GM19023 (cell line): ENCODE measurements around the gene SPEM2.

Experiments used
- ATAC-seq: cut with Tn5 transposase; IDR thresholded peaks from one replicate; pipeline ENCODE4 v1.9.1; 2021; ENCODE audit warnings: mild to moderate bottlenecking, moderate library complexity; ENCODE audit not compliant: unreplicated experiment

SPEM2 gene

DNA sequence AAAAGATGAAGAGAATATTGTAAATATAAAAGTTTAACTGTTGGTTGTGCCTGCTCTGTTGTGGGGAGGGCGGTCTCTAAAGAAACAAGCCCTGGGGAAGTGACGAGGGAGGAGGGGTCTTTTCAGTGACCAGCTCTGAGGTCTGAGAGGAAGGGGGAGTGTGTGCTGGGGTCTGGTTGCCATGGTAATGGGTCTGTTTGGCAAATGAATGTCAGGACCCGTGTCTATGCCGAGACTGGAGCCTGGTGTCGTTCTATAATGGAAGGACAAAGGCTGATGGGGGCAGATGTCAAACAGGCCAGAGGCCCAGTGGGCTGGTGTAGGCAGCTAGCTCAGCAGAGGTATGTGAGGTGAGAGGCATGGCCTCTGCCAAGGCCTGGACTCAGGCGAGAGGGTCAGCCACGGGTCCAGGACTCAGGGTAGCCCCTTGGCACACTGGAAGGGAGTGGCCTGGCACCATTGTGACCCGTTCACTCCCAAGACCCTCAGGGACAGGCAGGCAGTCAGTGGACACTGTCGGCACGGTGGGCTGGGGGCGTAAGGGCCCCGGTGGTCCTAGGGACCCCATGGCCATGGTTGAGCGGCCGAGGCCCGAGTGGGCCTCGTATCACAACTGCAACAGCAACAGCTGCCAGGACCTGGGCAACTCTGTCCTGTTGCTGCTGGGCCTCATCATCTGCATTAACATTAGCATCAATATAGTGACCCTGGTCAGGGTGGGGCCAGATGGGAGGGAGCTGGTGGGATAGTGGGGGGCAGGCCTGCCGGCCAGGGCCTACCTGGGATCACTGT is 5.4 kb upstream of the SPEM2 start, which contains the start of gene SPEM1:
SPEM1 (plus strand) TSS at position 506 of the 792 bp plus-strand sequence; CDS start at position 567, 61 bp downstream.
- no peak for ATAC-seq

DNA sequence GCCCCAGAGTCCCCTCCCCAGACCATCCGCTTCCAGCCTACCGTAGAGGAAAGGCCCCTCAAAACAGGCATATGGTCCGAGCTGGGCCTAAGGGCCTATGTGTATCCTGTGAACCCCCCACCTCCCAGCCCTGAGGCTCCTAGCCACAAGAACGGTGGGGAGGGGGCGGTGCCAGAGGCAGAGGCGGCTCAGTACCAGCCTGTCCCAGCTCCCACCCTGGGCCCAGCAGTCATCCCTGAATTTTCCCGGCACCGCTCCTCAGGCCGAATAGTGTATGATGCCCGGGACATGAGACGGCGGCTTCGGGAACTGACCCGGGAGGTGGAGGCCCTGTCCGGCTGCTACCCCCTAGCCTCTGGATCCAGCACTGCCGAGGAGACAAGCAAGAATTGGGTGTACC is 4.2 kb upstream of the SPEM2 start:
- no peak for ATAC-seq

DNA sequence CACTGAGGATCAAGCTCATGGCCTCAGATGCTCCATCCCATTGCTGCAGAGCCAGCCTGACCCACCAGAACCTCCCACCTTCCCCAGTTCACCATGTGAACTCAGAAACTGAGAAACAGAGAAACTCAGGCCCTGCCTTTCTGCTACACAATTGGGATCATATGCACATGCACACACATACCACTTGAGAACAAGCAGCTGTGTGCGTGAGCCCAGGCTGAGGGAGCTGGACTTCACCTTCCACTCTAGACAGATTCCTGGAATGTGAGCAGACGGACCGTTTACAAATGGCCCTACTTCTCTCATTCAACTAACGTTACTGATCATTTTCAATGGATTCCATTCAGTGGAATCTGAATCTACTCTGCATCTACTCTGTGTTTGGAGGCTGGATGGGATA is 1.7 kb upstream of the SPEM2 start:
- no peak for ATAC-seq

DNA sequence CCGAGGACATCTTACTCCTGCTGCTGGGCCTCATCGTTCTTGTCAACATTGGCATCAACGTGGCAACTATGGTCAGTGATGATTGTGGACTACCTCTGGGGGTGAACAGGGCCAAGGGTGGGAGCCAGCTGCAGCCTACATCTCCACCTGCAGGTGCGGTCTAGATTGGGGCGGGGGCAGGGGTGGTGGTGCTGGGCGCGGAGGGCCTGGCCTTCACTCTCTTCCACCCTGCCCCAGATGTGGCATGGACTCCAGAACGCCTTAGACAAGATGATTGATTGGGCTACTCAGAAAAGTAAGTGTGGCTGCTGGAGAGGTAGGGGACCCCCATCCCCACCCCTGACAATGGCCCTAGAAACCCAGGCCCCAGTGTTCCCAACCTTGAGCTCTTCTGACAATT is 340 bp downstream of the SPEM2 start:
- ATAC-seq = no peak

DNA sequence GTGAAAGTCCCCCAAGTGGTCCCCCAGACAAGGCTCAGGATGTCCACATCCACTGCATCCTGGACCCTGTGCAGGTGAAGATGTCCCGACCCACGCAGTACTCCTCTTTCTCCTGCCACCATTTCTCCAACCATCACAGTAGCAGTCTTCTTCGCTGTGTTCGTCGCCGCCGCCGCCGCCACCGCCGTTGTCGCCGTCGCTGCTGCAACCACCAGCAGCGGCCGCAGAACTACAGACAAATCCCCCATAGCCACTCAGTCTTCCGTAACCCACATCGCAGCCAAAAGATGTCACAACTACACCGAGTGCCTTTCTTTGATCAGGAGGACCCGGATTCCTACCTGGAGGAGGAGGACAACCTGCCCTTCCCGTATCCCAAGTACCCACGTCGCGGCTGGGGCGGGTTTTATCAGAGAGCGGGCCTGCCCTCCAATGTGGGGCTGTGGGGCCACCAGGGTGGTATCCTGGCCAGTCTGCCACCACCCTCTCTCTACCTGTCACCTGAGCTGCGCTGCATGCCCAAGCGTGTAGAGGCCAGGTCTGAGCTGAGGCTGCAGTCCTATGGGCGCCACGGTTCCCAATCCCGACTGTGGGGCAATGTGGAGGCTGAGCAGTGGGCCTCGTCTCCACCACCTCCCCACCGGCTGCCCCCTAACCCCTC is 917 bp downstream of the SPEM2 start:
- no peak for ATAC-seq

DNA sequence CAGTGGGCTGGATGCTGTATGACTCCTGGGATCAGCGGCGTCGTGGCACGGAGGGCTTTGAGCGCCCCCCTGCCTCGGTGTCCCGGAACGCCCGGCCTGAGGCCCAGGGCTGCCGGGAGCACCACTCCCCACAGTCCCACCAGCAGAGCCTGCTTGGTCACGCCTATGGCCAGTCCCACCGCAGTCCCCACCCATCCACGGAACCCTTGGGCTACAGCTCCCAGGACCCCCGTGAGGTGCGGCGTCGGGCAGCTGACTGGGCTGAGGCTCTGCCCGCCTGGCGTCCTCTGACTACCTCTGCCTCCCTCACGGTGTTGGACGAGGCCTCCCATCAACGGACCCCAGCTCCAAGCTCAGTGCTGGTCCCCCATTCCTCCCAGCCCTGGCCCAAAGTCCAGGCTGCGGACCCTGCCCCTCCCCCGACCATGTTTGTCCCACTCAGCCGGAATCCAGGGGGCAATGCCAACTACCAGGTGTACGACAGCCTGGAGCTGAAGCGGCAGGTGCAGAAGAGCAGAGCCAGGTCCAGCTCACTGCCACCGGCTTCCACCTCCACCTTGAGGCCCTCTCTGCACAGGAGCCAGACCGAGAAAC is 1.6 kb downstream of the SPEM2 start:
- no peak for ATAC-seq

DNA sequence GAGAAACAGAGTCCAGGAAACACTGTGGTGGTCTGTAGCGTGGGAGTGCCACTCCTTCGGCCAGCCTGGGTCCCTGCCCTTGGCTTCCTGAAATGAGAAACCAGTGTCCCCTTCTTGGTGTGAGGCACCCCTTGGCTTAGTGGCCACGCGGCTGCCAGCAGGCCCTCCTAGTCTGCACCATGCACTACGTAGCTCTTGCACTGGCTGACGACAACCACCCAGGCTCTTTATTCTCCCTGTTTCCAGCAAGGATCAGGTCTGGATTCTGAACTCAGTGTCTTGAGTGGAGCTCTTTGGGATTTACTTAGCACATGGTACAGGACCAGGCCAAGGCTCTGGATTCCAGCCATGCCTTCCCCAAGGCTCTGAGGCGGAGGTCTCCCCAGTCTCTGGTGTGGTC is 2.1 kb downstream of the SPEM2 start:
- no peak for ATAC-seq

DNA sequence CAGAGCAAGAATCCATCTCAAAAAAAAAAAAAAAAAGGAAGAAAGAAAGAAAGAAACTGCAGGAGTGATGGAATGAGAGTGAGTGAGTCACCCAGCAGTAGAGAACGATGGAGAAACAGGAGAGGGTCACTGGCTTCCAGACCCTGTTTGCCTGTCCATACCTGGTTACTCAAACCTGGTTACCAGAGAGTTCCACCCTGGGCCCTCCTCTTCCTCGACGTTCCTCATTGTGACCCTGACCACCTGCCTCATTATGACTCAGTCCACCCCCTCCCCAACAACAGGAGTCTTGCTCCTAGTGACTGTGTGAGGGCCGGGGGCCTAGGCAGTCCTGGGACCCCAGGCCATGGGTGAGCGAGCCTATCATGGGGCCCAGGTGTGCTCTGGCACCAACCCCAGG is 3.1 kb downstream of the SPEM2 start, which contains the start of gene SPEM3:
SPEM3 (plus strand) TSS at position 301 of the 400 bp plus-strand sequence; CDS start at position 347, 46 bp downstream.
- ATAC-seq = no peak

DNA sequence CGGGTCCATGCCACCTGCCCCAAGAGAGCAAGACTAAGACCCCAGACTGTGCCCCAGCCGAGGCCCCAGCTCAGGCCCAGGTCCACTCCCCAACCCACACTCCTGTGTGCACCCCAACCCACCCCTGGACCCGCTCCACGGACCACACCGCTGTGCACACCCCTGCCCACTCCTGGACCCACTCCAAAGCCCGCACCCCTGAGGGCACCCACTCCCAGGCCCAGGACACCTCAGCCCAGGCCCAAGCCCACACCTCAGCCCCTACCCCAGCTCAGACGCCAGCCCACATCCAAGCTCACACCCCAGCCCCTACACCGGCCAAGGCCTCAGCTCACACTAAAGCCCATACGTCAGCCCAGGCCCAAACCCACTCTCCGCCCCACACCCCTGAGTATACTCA is 4.3 kb downstream of the SPEM2 start:
- ATAC-seq = no peak

DNA sequence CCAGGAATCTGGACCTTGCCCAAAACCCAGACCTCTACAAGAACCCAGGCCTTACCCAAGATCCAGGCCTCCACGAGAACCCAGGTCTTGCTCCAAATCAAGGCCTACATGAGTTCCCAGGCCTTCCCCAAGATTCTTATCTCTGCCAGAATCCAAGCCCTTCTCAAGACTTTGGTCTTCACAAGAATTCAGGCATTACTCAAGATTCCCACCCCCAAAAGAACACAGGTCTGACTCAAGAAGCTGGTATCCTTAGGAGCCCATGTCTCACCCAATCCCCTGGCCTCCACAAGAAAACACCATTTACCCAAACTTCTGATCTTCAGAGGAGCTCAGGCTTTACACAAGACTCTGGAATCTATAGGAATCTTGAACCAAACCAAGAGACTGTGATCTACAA is 5.8 kb downstream of the SPEM2 start:
- no peak for ATAC-seq

DNA sequence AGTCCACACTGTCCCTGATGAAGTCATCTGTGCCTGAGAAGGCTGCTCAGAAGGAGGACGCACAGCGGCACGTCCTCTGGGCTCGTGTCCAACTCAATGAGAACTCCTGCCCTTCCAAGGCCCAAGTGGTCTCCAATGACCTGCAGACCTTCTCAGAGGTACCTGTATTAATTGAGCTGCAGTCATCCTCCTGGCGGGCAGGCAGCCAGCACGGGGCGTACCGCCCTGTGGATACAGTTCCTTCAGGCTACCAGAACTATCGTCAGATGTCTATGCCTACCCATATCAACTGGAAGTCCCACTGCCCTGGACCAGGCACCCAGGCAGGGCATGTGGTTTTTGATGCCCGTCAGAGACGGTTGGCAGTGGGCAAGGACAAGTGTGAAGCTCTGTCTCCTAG is 6.9 kb downstream of the SPEM2 start:
- no peak for ATAC-seq

DNA sequence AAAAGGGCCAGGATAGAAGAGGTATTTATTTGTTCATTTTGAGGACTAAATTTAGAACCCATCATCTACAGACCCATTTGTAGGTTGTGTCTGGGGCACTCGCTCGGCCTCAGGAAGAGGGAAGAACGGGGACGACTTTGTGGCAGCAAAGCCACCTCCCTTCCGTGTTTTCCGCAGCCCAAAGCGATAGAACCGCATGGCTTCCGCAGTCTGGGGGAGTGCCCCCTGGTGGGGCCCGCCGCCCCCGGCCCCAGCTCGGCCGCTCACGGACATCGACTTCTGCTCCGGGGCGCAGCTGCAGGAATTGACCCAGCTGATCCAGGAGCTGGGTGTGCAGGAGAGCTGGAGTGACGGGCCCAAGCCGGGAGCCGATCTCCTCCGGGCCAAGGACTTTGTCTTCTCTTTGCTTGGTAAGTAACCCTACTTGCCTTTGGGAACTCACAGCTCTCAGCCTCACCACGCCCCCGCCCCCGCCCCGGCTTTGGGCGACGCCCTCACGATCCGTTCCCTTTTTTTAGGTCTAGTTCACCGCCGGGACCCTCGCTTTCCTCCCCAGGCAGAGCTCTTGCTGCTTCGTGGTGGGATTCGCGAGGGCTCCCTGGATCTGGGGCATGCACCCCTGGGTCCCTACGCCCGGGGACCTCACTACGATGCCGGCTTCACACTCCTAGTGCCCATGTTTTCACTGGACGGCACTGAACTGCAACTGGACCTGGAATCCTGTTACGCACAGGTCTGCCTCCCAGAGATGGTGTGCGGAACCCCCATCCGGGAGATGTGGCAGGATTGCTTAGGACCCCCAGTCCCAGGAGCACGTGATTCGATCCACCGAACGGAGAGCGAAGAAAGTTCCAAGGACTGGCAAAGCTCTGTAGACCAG is 10.5 kb downstream of the SPEM2 start:
- peak; percentile 17 for ATAC-seq

DNA sequence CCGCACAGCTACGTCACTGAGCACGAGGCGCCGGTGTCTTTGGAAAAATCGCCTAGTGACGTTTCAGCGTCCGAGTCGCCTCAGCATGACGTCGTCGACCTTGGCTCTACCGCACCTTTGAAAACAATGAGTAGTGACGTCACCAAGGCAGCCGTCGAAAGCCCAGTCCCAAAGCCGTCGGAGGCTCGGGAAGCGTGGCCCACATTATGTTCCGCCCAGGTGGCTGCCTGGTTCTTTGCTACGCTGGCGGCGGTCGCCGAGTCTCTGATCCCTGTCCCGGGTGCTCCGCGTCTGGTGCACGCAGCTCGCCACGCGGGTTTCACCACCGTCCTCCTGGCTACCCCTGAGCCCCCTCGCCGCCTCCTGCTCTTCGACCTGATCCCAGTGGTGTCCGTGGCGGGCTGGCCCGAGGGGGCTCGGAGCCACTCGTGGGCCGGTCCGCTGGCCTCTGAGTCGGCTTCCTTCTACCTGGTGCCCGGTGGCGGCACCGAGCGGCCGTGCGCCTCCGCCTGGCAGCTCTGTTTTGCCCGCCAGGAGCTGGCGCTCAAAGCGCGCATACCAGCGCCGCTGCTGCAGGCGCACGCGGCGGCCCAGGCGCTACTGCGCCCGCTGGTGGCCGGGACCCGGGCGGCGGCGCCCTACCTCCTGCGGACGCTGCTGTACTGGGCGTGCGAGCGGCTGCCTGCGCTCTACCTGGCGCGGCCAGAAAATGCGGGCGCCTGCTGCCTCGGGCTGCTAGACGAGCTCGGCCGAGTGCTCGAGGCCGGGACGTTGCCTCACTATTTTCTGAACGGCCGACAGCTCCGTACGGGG is 11.3 kb downstream of the SPEM2 start:
- no peak for ATAC-seq

DNA sequence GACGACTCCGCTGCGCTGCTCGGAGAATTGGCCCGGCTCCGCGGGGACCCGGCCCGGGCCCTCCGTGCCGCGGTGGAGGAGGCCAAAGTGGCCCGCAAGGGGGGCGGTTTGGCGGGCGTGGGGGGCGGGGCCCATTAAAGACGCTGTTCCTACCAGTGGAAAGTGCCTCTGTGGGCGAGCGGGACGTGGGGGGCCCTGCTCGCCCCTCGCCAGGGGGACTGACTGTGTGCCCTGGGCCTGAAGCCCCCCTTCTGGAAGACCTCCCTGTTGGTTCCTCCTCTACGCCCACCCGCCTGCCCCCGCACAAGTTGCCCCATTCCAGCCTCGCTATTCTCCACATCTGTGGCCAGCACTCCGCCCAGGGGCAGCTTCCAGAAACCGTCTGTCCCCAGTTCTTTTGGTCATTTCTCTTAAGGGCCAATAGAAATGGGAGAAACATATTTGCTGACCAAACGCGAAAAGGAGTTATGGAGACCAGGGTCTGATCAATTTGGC is 12.0 kb downstream of the SPEM2 start:
- no peak for ATAC-seq

DNA sequence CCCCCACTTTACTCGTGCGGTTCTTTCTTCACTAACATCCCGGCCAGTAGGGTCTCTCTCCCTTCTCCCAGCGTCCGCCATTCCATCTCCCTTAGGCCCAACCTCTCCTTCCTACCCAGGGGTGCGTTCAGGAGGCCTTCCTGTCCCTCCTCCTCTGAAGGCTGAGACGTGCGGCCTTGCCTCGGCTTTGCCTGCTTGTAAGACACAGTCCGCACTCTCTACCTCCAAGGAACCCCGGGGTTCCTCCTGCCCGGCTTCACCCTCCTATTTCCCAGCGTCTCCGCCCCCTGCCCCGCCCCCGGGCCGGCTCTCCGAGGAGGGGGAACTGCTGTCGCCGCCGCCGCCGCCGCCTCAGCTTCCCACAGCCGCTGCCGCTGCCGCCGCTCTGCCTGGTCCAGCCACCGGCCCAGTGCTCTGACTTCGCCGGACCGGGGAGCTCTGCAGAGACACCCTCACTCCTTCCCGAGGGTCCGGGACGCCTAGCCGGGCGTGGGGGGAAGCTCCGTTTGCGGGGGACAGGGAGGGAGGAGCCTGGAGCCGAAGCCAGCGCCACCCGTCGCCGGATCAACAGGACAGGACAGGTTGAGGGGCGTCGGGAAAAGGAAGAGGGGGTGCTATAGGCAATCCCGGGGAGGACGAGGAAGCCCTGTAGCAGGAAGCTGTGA is 12.7 kb downstream of the SPEM2 start:
- ATAC-seq = no peak

DNA sequence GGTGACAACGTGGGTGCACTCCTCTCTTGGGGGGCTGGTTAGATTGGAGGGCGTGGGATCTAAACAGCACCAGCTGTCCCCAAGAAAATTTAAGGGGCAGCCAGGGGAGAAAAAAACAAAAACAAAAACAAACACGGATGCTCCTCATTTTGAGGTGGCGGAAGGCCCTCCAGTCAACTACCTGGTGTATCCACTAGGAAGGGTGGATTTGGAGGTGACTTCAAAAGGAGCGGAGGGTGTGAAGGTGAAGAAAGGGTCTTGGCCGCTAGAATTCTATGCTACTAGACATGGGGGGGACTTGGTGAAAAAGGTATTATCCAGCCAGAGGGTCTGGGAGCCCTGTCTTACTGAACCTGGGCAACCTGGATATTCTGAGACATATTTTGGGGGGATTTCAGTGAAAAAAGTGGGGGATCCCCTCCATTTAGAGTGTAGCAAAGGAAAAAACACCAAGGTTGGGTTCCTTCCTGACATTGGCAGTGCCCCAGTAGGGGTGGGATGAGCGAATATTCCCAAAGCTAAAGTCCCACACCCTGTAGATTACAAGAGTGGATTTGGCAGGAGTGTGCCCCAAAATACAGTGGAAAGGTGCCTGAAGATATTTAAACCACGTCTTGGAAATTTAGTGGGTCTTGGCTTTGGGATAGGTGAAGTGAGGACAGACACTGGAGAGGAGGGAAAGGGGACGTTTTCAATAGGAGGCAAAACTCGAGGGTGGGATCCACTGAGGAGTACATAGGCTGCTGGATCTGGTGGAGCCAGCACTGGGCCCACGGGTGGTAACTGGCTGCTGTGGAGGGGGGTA is 13.4 kb downstream of the SPEM2 start:
- ATAC-seq = no peak

DNA sequence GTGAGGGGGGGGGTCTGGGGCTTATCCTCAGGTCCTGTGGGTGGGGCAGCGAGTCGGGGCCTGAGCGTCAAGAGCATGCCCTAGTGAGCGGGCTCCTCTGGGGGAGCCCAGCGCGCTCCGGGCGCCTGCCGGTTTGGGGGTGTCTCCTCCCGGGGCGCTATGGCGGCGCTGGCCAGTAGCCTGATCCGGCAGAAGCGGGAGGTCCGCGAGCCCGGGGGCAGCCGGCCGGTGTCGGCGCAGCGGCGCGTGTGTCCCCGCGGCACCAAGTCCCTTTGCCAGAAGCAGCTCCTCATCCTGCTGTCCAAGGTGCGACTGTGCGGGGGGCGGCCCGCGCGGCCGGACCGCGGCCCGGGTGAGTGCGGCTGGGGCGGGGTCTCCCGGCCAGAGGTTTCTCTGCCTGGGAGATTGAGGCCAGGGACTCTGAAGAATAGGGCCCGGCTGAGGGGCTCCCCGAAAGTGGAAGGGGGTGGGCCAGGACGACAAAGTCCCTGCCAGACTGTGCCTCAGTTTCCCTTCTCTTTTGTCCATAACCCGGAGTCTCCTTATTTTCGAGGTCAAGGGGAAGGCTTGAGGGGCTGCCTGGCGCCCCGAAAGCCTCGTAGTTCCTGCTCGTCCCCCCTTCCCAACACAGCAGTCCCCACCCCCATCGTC is 14.2 kb downstream of the SPEM2 start, which contains the start of gene FGF11:
FGF11 (plus strand) TSS at position 51 of the 651 bp plus-strand sequence; CDS start at position 160, 109 bp downstream.
- ATAC-seq = no peak
